Measurements from ENCODE around the gene ADAMTS2.

The ADAMTS2 gene

GRCh38 chr5:179153341-179153901 is 191.8 kb downstream of the ADAMTS2 start:
- Histone ChIP-seq H2BK15ac (ENCODE audit: low read length) (no peak overlapping the region), H2AK5ac (ENCODE audit: low read depth, low read length) (no peak overlapping the region), H3K27ac (replicated peaks; ENCODE audit: low read length) (no peak overlapping the region), H3K4me1 (ENCODE audit: control insufficient read depth in 2 of 2, insufficient read depth in 1 of 2, low read depth in 1 of 2, low read length in 2 of 2) (no peaks in the 10 kb centered on the region), H3K14ac (ENCODE audit: low read length) (peak overlapping the region; percentile 82), H2BK120ac (ENCODE audit: low read depth, low read length) (no peak overlapping the region), H2BK12ac (ENCODE audit: low read length) (no peak overlapping the region), H4K91ac (ENCODE audit: low read depth, low read length, poor library complexity) (no peak overlapping the region), H2AFZ (ENCODE audit: low read length) (no peak overlapping the region), H3K27me3 (ENCODE audit: control insufficient read depth in 3 of 3, insufficient read depth in 3 of 3, low read depth in 1 of 3, low read length in 3 of 3) (peaks cover 0 to 4% (median 0%) of the 10 kb centered on the region in 3 experiments), H3K4ac (ENCODE audit: low read length) (no peak overlapping the region), H3K9ac (ENCODE audit: low read depth, low read length, poor library complexity) (peak overlapping the region; percentile 7), H4K8ac (ENCODE audit: low read depth, low read length) (no peak overlapping the region), H3K23ac (ENCODE audit: low read depth, low read length, poor library complexity) (peak overlapping the region; percentile 90), H3K18ac (ENCODE audit: low read length) (peak overlapping the region; percentile 65), H3K4me3 (ENCODE audit: low read length in 2 of 2) (no peak overlapping the region), H3K9me3 (replicated peaks in 1 of 2; ENCODE audit: control insufficient read depth in 2 of 2, insufficient read depth in 1 of 2, low read depth in 1 of 2, low read length in 2 of 2) (peaks cover 0 to under 1% of the 10 kb centered on the region in 2 donors), H3K36me3 (replicated peaks in 1 of 2; ENCODE audit: control insufficient read depth in 2 of 2, insufficient read depth in 2 of 2, low read length in 2 of 2) (no peaks in the 10 kb centered on the region), H3K4me2 (ENCODE audit: insufficient read depth, low read length, poor library complexity, severe bottlenecking) (no peak overlapping the region), H3K79me1 (ENCODE audit: low read depth, low read length) (no peaks in the 10 kb centered on the region), H2BK5ac (ENCODE audit: low read length) (peak overlapping the region; percentile 53)
- DNase-seq (ENCODE audit: low spot score): no peak
- WGBS, 2 donors (ENCODE audit: extremely low coverage in 2 of 2, insufficient read length in 2 of 2, insufficient replicate concordance in 1 of 2): no CpG with 5 or more reads among the region's 24 CpGs

- H3K14ac ChIP-seq (ENCODE audit: low read length): no peak overlapping the region
- H3K4ac ChIP-seq (ENCODE audit: low read length): no peak overlapping the region
- no peak overlapping the region for H4K91ac ChIP-seq (ENCODE audit: low read depth, low read length, poor library complexity)
- no peaks in the 10 kb centered on the region for H3K79me1 ChIP-seq (ENCODE audit: low read depth, low read length)
- no peaks in the 10 kb centered on the region for H3K36me3 ChIP-seq (replicated peaks in 1 of 2; ENCODE audit: control insufficient read depth in 2 of 2, insufficient read depth in 2 of 2, low read length in 2 of 2)
- no CpG with 5 or more reads among the region's 15 CpGs for WGBS, 2 donors (ENCODE audit: extremely low coverage in 2 of 2, insufficient read length in 2 of 2, insufficient replicate concordance in 1 of 2)
- no peak overlapping the region for H3K4me3 ChIP-seq (ENCODE audit: low read length in 2 of 2)
- no peak overlapping the region for H3K4me2 ChIP-seq (ENCODE audit: insufficient read depth, low read length, poor library complexity, severe bottlenecking)
- peaks cover 0 to 4% (median 0%) of the 10 kb centered on the region in 3 experiments for H3K27me3 ChIP-seq (ENCODE audit: control insufficient read depth in 3 of 3, insufficient read depth in 3 of 3, low read depth in 1 of 3, low read length in 3 of 3)
- H2BK15ac ChIP-seq (ENCODE audit: low read length): no peak overlapping the region
- no peak overlapping the region for H4K8ac ChIP-seq (ENCODE audit: low read depth, low read length)
- H2AFZ ChIP-seq (ENCODE audit: low read length): no peak overlapping the region
- peak overlapping the region; percentile 90 for H3K23ac ChIP-seq (ENCODE audit: low read depth, low read length, poor library complexity)
- no peak overlapping the region for H2BK12ac ChIP-seq (ENCODE audit: low read length)
- no peaks in the 10 kb centered on the region for H3K9me3 ChIP-seq (replicated peaks in 1 of 2; ENCODE audit: control insufficient read depth in 2 of 2, insufficient read depth in 1 of 2, low read depth in 1 of 2, low read length in 2 of 2)
- DNase-seq (ENCODE audit: low spot score): no peak
- no peak overlapping the region for H2BK5ac ChIP-seq (ENCODE audit: low read length)
- no peak overlapping the region for H2BK120ac ChIP-seq (ENCODE audit: low read depth, low read length)
- H2AK5ac ChIP-seq (ENCODE audit: low read depth, low read length): no peak overlapping the region
- no peak overlapping the region for H3K27ac ChIP-seq (replicated peaks; ENCODE audit: low read length)
- no peaks in the 10 kb centered on the region for H3K4me1 ChIP-seq (ENCODE audit: control insufficient read depth in 2 of 2, insufficient read depth in 1 of 2, low read depth in 1 of 2, low read length in 2 of 2)
- H3K18ac ChIP-seq (ENCODE audit: low read length): peak overlapping the region; percentile 40
- peak overlapping the region; percentile 7 for H3K9ac ChIP-seq (ENCODE audit: low read depth, low read length, poor library complexity)
These were observed 192.3 kb downstream of the ADAMTS2 start for GRCh38 chr5:179152941-179153340.

GRCh38 chr5:179152144-179152895 is 192.9 kb downstream of the ADAMTS2 start:
- no peak overlapping the region for H2BK15ac ChIP-seq (ENCODE audit: low read length)
- no peak overlapping the region for H3K4ac ChIP-seq (ENCODE audit: low read length)
- H2BK5ac ChIP-seq (ENCODE audit: low read length): peak overlapping the region; percentile 82
- H4K91ac ChIP-seq (ENCODE audit: low read depth, low read length, poor library complexity): no peak overlapping the region
- H4K8ac ChIP-seq (ENCODE audit: low read depth, low read length): peak overlapping the region; percentile 43
- H3K36me3 ChIP-seq (replicated peaks in 1 of 2; ENCODE audit: control insufficient read depth in 2 of 2, insufficient read depth in 2 of 2, low read length in 2 of 2): no peaks in the 10 kb centered on the region
- no peak for DNase-seq (ENCODE audit: low spot score)
- H3K27me3 ChIP-seq (ENCODE audit: control insufficient read depth in 3 of 3, insufficient read depth in 3 of 3, low read depth in 1 of 3, low read length in 3 of 3): peaks cover 0 to 4% (median 0%) of the 10 kb centered on the region in 3 experiments
- H3K4me2 ChIP-seq (ENCODE audit: insufficient read depth, low read length, poor library complexity, severe bottlenecking): no peak overlapping the region
- H3K4me3 ChIP-seq (ENCODE audit: low read length in 2 of 2): peak overlapping the region in 1 of 2 donors; percentile 52
- no peaks in the 10 kb centered on the region for H3K4me1 ChIP-seq (ENCODE audit: control insufficient read depth in 2 of 2, insufficient read depth in 1 of 2, low read depth in 1 of 2, low read length in 2 of 2)
- no peak overlapping the region for H2AK5ac ChIP-seq (ENCODE audit: low read depth, low read length)
- H3K9ac ChIP-seq (ENCODE audit: low read depth, low read length, poor library complexity): no peak overlapping the region
- peak overlapping the region; percentile 67 for H3K14ac ChIP-seq (ENCODE audit: low read length)
- no peak overlapping the region for H2AFZ ChIP-seq (ENCODE audit: low read length)
- H3K23ac ChIP-seq (ENCODE audit: low read depth, low read length, poor library complexity): no peak overlapping the region
- H2BK12ac ChIP-seq (ENCODE audit: low read length): no peak overlapping the region
- no CpG with 5 or more reads among the region's 18 CpGs for WGBS, 2 donors (ENCODE audit: extremely low coverage in 2 of 2, insufficient read length in 2 of 2, insufficient replicate concordance in 1 of 2)
- H3K27ac ChIP-seq (replicated peaks; ENCODE audit: low read length): no peak overlapping the region
- H3K18ac ChIP-seq (ENCODE audit: low read length): peak overlapping the region; percentile 28
- H3K9me3 ChIP-seq (replicated peaks in 1 of 2; ENCODE audit: control insufficient read depth in 2 of 2, insufficient read depth in 1 of 2, low read depth in 1 of 2, low read length in 2 of 2): no peaks in the 10 kb centered on the region
- H2BK120ac ChIP-seq (ENCODE audit: low read depth, low read length): no peak overlapping the region
- no peaks in the 10 kb centered on the region for H3K79me1 ChIP-seq (ENCODE audit: low read depth, low read length)

GRCh38 chr5:179151286-179152118 is 193.8 kb downstream of the ADAMTS2 start:
- no peaks in the 10 kb centered on the region for H3K36me3 ChIP-seq (replicated peaks in 1 of 2; ENCODE audit: control insufficient read depth in 2 of 2, insufficient read depth in 2 of 2, low read length in 2 of 2)
- WGBS, 2 donors (ENCODE audit: extremely low coverage in 2 of 2, insufficient read length in 2 of 2, insufficient replicate concordance in 1 of 2): no CpG with 5 or more reads among the region's 11 CpGs

More at GRCh38 chr5:179151286-179152118, 193.8 kb downstream of the ADAMTS2 start:
- Histone ChIP-seq H3K9me3 (replicated peaks in 1 of 2; ENCODE audit: control insufficient read depth in 2 of 2, insufficient read depth in 1 of 2, low read depth in 1 of 2, low read length in 2 of 2) (no peaks in the 10 kb centered on the region), H3K4me3 (ENCODE audit: low read length in 2 of 2) (no peak overlapping the region), H3K9ac (ENCODE audit: low read depth, low read length, poor library complexity) (no peak overlapping the region), H3K4ac (ENCODE audit: low read length) (no peak overlapping the region), H3K27me3 (ENCODE audit: control insufficient read depth in 3 of 3, insufficient read depth in 3 of 3, low read depth in 1 of 3, low read length in 3 of 3) (peaks cover 0 to 4% (median 0%) of the 10 kb centered on the region in 3 experiments), H2AFZ (ENCODE audit: low read length) (no peak overlapping the region), H3K14ac (ENCODE audit: low read length) (peak overlapping the region; percentile 31), H3K27ac (replicated peaks; ENCODE audit: low read length) (no peak overlapping the region), H2BK15ac (ENCODE audit: low read length) (no peak overlapping the region), H2AK5ac (ENCODE audit: low read depth, low read length) (peak overlapping the region; percentile 75), H2BK12ac (ENCODE audit: low read length) (no peak overlapping the region), H3K79me1 (ENCODE audit: low read depth, low read length) (no peaks in the 10 kb centered on the region), H4K91ac (ENCODE audit: low read depth, low read length, poor library complexity) (no peak overlapping the region), H2BK5ac (ENCODE audit: low read length) (peak overlapping the region; percentile 82), H3K18ac (ENCODE audit: low read length) (peak overlapping the region; percentile 44), H4K8ac (ENCODE audit: low read depth, low read length) (no peak overlapping the region), H3K4me1 (ENCODE audit: control insufficient read depth in 2 of 2, insufficient read depth in 1 of 2, low read depth in 1 of 2, low read length in 2 of 2) (no peaks in the 10 kb centered on the region), H2BK120ac (ENCODE audit: low read depth, low read length) (no peak overlapping the region), H3K4me2 (ENCODE audit: insufficient read depth, low read length, poor library complexity, severe bottlenecking) (no peak overlapping the region), H3K23ac (ENCODE audit: low read depth, low read length, poor library complexity) (no peak overlapping the region)
- no peak for DNase-seq (ENCODE audit: low spot score)
